Aorta (tissue), 5 donors: ENCODE data around the gene CCDC88C. TPM values are rescaled to one million over a fixed set of nuclear protein-coding genes. Genes with fewer than 3 reads are reported as not detected.

Experiments used
- ATAC-seq: fragments of 200-7000 bp; cut with Tn5 transposase; one replicate; pipeline ENCODE4 v1.9.1; 2022; ENCODE audit warnings: moderate library complexity; ENCODE audit not compliant: low FRiP score
- DNase-seq, 2 donors: peaks; one replicate each; pipeline ENCODE4 v3.0.0-alpha.2; 2020
- H3K27ac ChIP-seq, 2 donors: one replicate each; pipeline ENCODE4 v1.5.1; 2013; ENCODE audit warnings: low read length in 2 of 2, mild to moderate bottlenecking in 2 of 2, moderate library complexity in 2 of 2, control low read depth in 1 of 2, inconsistent platforms in 1 of 2, low read depth in 1 of 2
- H3K27me3 ChIP-seq, 2 donors: one replicate each; pipeline ENCODE4 v1.6.1; 2013; ENCODE audit warnings: control low read depth in 1 of 2, low read length in 1 of 2, mild to moderate bottlenecking in 1 of 2, moderate library complexity in 1 of 2; ENCODE audit not compliant: insufficient read depth in 2 of 2, control insufficient read depth in 1 of 2
- H3K36me3 ChIP-seq, 2 donors: one replicate each; pipeline ENCODE4 v1.6.1; 2013; ENCODE audit warnings: control low read depth in 1 of 2, low read length in 1 of 2, mild to moderate bottlenecking in 1 of 2; ENCODE audit not compliant: insufficient read depth in 2 of 2, control insufficient read depth in 1 of 2
- H3K4me1 ChIP-seq, 2 donors: one replicate each; pipeline ENCODE4 v1.6.1; 2013; ENCODE audit warnings: low read length in 2 of 2, control low read depth in 1 of 2, mild to moderate bottlenecking in 1 of 2, moderate library complexity in 1 of 2; ENCODE audit not compliant: insufficient read depth in 2 of 2, control insufficient read depth in 1 of 2
- H3K4me3 ChIP-seq, 2 donors: one replicate each; pipeline ENCODE4 v1.5.1; 2013; ENCODE audit warnings: low read length in 2 of 2, control low read depth in 1 of 2, mild to moderate bottlenecking in 1 of 2
- H3K9me3 ChIP-seq: one replicate; pipeline ENCODE4 v1.6.1; 2013; ENCODE audit warnings: mild to moderate bottlenecking, low read length; ENCODE audit not compliant: control insufficient read depth
- WGBS, 2 donors: extraction: QIAGEN DNeasy Blood & Tissue Kit; methylation state at CpG; one replicate each; pipeline ENCODE4 v1.1.7; 2013; 5-methylcytosine and 5-hydroxymethylcytosine counted together
- intact Hi-C, 2 donors: fragments of 100-400 bp; cut with DNase I; formaldehyde crosslinking; loops; one replicate each; pipeline versions ENCODE4 v1.14.2 to v1.15.0; 2022
- polyA plus RNA-seq, 2 donors: library from polyadenylated mRNA; stranded (reverse); fragments of 200-250 nt; gene quantifications; one replicate each; pipeline ENCODE4 v1.2.3, GENCODE V29; 2013
- total RNA-seq, 2 donors: library from RNA; stranded (reverse); fragmentation: NEBNext Ultra II Directional; extraction: Animal tissue kit (Norgen Biotek cat#: 25700); gene quantifications; one replicate each; pipeline ENCODE4 v1.2.1, GENCODE V29; 2021
- donor health status: healthy with polysubstance abuse.
- donor health status: Bipolar disorder and iron deficiency.
- donor health status: DM: no; HTN: no; CAD: no.
- donor health status: DM: no; HTN: no; CAD: no.
- donor health status: DM: yes; HTN: yes; CAD: no.

The CCDC88C gene
- total and polyA plus RNA-seq, 4 donors: 0.33 to 18.4 (median 6.1) TPM

GRCh38 chr14:91333650-91334039 is 84.0 kb downstream of the CCDC88C start:
- Histone ChIP-seq H3K4me1 (no peaks in the 10 kb centered on the region), H3K27me3 (no peaks in the 10 kb centered on the region), H3K36me3 (no peaks in the 10 kb centered on the region), H3K9me3 (no peaks in the 10 kb centered on the region), H3K4me3 (no peak overlapping the region), H3K27ac (no peak overlapping the region)
- no peak for ATAC-seq
- 97% methylated on average over 3 of the region's 3 CpGs for WGBS, 2 donors
- intact Hi-C loops: no loop called here
- DNase-seq: no peak

- H3K36me3 ChIP-seq: no peaks in the 10 kb centered on the region
- intact Hi-C loops: no loop called here
- no peaks in the 10 kb centered on the region for H3K4me1 ChIP-seq
- no peaks in the 10 kb centered on the region for H3K9me3 ChIP-seq
- ATAC-seq: no peak
- no peak overlapping the region for H3K27ac ChIP-seq
- no peak for DNase-seq
- H3K4me3 ChIP-seq: no peak overlapping the region
- H3K27me3 ChIP-seq: no peaks in the 10 kb centered on the region
- WGBS, 2 donors: 35 to 38% methylated on average over 17 of the region's 17 CpGs
Measured at GRCh38 chr14:91332986-91333649, 84.5 kb downstream of the CCDC88C start.

- DNase-seq (no peak), ATAC-seq (no peak)
- H3K36me3 ChIP-seq: no peaks in the 10 kb centered on the region
- WGBS, 2 donors: 31 to 35% methylated on average over 19 of the region's 19 CpGs
- H3K9me3 ChIP-seq: no peaks in the 10 kb centered on the region
- H3K4me3 ChIP-seq: no peak overlapping the region
- H3K27me3 ChIP-seq: no peaks in the 10 kb centered on the region
- intact Hi-C loops: no loop called here
- H3K4me1 ChIP-seq: no peaks in the 10 kb centered on the region
- no peak overlapping the region for H3K27ac ChIP-seq
Measured at GRCh38 chr14:91332171-91332985, 85.2 kb downstream of the CCDC88C start.

DNA sequence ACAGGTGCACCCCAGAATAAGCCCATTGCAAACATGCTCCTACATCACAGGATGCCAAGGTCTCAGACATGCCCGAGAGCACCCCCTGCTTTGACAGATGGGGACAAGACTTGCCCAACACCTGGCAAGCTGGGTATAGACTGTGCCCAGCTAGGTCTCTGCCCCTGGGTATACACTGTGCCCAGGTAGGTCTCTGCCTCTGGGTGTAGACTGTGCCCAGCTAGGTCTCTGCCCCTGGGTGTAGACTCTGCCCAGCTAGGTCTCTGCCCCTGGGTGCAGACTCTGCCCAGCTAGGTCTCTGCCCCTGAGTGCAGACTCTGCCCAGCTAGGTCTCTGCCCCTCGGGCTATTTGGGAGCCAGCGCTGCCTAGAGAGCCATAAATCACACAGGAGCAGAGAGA is 85.9 kb downstream of the CCDC88C start:
- intact Hi-C loops: no loop called here
- WGBS, 2 donors: 62 to 68% methylated on average over 3 of the region's 3 CpGs
- Histone ChIP-seq H3K9me3 (no peaks in the 10 kb centered on the region), H3K4me1 (no peaks in the 10 kb centered on the region), H3K4me3 (no peak overlapping the region), H3K36me3 (no peaks in the 10 kb centered on the region), H3K27me3 (no peaks in the 10 kb centered on the region), H3K27ac (no peak overlapping the region)
- no peak for DNase-seq
- no peak for ATAC-seq

GRCh38 chr14:91330856-91331255 is 86.8 kb downstream of the CCDC88C start:
- intact Hi-C loops: no loop called here
- WGBS, 2 donors: 93 to 98% methylated on average over 8 of the region's 8 CpGs
- Histone ChIP-seq H3K27ac (no peak overlapping the region), H3K9me3 (no peaks in the 10 kb centered on the region), H3K36me3 (no peaks in the 10 kb centered on the region), H3K4me3 (no peak overlapping the region), H3K4me1 (no peaks in the 10 kb centered on the region), H3K27me3 (no peaks in the 10 kb centered on the region)
- no peak for ATAC-seq
- no peak for DNase-seq

DNA sequence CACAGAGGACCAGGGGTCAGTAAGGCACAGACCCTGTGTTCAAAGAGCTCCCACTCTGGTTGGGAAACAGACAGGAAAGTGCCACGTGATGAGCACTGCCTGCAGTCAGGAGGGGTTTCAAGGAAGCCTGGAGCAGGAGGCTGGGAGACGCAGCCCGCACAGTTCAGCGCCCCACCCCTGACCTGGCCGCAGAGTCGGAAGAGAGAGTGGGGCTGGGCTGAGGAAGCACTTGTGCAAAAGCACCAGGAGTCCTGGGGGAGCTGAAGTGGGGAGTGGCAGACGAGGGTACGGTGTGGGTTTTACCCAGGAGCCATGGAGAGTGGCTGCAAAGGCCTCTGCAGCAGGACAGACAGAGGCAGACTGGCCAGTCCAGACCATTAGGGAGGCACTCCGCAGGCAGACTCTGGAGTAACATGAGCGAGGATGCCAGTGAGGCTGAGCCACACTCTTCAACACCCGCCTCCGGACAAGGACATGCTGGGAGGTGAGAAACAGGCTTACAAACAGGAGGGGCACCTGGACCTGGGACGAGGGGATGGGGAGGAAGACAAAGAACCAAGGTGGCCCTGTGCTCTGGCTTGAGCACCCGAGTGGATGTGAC is 87.4 kb downstream of the CCDC88C start:
- no peaks in the 10 kb centered on the region for H3K36me3 ChIP-seq
- no peak for DNase-seq
- H3K27me3 ChIP-seq: no peaks in the 10 kb centered on the region
- no peaks in the 10 kb centered on the region for H3K9me3 ChIP-seq
- 90 to 95% methylated on average over 13 to 14 of the region's 14 CpGs for WGBS, 2 donors
- H3K27ac ChIP-seq: no peak overlapping the region
- no peaks in the 10 kb centered on the region for H3K4me1 ChIP-seq
- intact Hi-C loops: no loop called here
- no peak for ATAC-seq
- no peak overlapping the region for H3K4me3 ChIP-seq

- no peak for ATAC-seq
- intact Hi-C loops: no loop called here
- Histone ChIP-seq H3K9me3 (no peaks in the 10 kb centered on the region), H3K4me1 (no peaks in the 10 kb centered on the region), H3K27ac (no peak overlapping the region), H3K4me3 (no peak overlapping the region), H3K36me3 (no peaks in the 10 kb centered on the region), H3K27me3 (no peaks in the 10 kb centered on the region)
- no peak for DNase-seq
- 80 to 81% methylated on average over 3 of the region's 3 CpGs for WGBS, 2 donors
Measured at GRCh38 chr14:91329486-91330014, 88.1 kb downstream of the CCDC88C start.

- peak; percentile 22 to 69 for DNase-seq
- no peaks in the 10 kb centered on the region for H3K36me3 ChIP-seq
- H3K27me3 ChIP-seq: no peaks in the 10 kb centered on the region
- no peak overlapping the region for H3K4me3 ChIP-seq
- ATAC-seq: no peak
- WGBS, 2 donors: 87 to 88% methylated on average over 27 of the region's 27 CpGs
- no peak overlapping the region for H3K27ac ChIP-seq
- intact Hi-C loops: no loop called here
- H3K4me1 ChIP-seq: no peaks in the 10 kb centered on the region
- no peaks in the 10 kb centered on the region for H3K9me3 ChIP-seq
Measured at GRCh38 chr14:91328313-91329050, 89.1 kb downstream of the CCDC88C start.
